Ishikawa (cell line): ENCODE data around the gene NPHP4.

Experiments
- CEBPB ChIP-seq: IDR thresholded peaks from 2 replicates; pipeline ENCODE4 v1.6.1; 2012
- CREB1 ChIP-seq: IDR thresholded peaks from 2 replicates; pipeline ENCODE4 v1.6.1; 2012; ENCODE audit warnings: low read depth
- EGR1 ChIP-seq: IDR thresholded peaks from 2 replicates; pipeline ENCODE4 v1.6.1; 2012
- EP300 ChIP-seq: IDR thresholded peaks from 2 replicates; pipeline ENCODE4 v1.6.1; 2012; ENCODE audit warnings: borderline replicate concordance
- FOXM1 ChIP-seq: IDR thresholded peaks from 2 replicates; pipeline ENCODE4 v1.6.1; 2012; ENCODE audit warnings: low read depth, borderline replicate concordance
- MAX ChIP-seq: IDR thresholded peaks from 2 replicates; pipeline ENCODE4 v1.6.1; 2012
- NFIC ChIP-seq: IDR thresholded peaks from 2 replicates; pipeline ENCODE4 v1.6.1; 2012
- RAD21 ChIP-seq: IDR thresholded peaks from 2 replicates; pipeline ENCODE4 v1.6.1; 2012; ENCODE audit warnings: low read depth
- TAF1 ChIP-seq: IDR thresholded peaks from 2 replicates; pipeline ENCODE4 v1.6.1; 2012; ENCODE audit warnings: low read depth, mild to moderate bottlenecking
- TEAD4 ChIP-seq: IDR thresholded peaks from 2 replicates; pipeline ENCODE4 v1.6.1; 2012
- USF1 ChIP-seq: IDR thresholded peaks from 2 replicates; pipeline ENCODE4 v1.6.1; 2012
- YY1 ChIP-seq: IDR thresholded peaks from 2 replicates; pipeline ENCODE4 v1.6.1; 2012; ENCODE audit warnings: low read depth
- TF ChIP-seq, protein P1 (sequence below): IDR thresholded peaks from 2 replicates; pipeline ENCODE4 v1.6.1; 2012; ENCODE audit warnings: low read depth, mild to moderate bottlenecking

DNA sequence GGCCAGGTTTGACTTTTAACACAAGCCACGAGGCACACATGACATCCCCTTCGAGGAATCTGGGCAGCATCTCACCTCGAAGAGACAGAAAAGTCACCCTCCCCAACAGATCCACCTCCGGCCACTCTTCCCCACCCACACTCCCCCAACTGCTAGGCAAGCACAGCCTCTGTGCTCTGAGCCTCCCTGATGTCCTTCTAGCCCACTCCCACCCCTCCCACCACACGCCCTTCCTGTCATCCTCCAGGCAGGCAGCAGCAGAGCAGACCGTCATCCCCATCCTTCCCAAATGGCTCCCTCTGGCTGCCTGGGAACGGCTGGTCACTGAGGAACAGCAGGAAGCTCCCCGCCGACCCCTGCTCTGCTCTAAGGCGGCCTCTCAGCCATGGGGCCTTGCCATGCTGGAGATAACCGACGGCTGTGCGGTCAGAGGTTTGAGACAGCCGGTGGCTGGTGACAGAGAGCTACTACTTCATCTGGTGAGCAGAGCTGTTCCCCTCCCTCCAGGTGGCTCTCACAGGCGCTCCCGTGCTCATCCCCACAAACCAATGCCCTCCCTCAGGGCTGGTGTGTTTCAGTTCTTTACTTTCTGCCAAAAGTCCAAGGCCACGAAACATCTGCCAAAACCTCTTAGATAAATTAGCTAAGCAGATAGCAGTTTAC, 25.6 kb downstream of the NPHP4 start:
- TF ChIP-seq CEBPB (no peak), TAF1 (no peak), EP300 (no peak), TEAD4 (no peak), YY1 (no peak), FOXM1 (no peak), RAD21 (no peak), CREB1 (no peak), MAX (no peak), USF1 (no peak), EGR1 (no peak), NFIC (no peak)
- TF ChIP-seq, protein P1, sequence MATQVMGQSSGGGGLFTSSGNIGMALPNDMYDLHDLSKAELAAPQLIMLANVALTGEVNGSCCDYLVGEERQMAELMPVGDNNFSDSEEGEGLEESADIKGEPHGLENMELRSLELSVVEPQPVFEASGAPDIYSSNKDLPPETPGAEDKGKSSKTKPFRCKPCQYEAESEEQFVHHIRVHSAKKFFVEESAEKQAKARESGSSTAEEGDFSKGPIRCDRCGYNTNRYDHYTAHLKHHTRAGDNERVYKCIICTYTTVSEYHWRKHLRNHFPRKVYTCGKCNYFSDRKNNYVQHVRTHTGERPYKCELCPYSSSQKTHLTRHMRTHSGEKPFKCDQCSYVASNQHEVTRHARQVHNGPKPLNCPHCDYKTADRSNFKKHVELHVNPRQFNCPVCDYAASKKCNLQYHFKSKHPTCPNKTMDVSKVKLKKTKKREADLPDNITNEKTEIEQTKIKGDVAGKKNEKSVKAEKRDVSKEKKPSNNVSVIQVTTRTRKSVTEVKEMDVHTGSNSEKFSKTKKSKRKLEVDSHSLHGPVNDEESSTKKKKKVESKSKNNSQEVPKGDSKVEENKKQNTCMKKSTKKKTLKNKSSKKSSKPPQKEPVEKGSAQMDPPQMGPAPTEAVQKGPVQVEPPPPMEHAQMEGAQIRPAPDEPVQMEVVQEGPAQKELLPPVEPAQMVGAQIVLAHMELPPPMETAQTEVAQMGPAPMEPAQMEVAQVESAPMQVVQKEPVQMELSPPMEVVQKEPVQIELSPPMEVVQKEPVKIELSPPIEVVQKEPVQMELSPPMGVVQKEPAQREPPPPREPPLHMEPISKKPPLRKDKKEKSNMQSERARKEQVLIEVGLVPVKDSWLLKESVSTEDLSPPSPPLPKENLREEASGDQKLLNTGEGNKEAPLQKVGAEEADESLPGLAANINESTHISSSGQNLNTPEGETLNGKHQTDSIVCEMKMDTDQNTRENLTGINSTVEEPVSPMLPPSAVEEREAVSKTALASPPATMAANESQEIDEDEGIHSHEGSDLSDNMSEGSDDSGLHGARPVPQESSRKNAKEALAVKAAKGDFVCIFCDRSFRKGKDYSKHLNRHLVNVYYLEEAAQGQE, result no peak
